Panc1 (cell line): Measurements from ENCODE around the gene POLR1C. TPM values are rescaled to one million over a fixed set of nuclear protein-coding genes. Genes with fewer than 3 reads are reported as not detected.
"Not testable (repeated sequence)": the region's sequence is repeated elsewhere in the genome, so short reads cannot be mapped to it uniquely, and the experiment has no call there.

Experiments
- ATAC-seq: fragments of 200-7000 bp; cut with Tn5 transposase; 2 replicates; pipeline ENCODE4 v1.9.1; 2020; ENCODE audit warnings: mild to moderate bottlenecking, moderate library complexity
- Bru-seq: library from RNA; stranded (reverse); fragments of 400-500 nt; gene quantifications from one replicate; lab custom pipeline; 2021; lab: Mats Ljungman, UMichigan
- BruChase-seq, 2 experiments: library from RNA; stranded (reverse); fragments of 400-500 nt; gene quantifications; one replicate each; lab custom pipeline; 2021; lab: Mats Ljungman, UMichigan
- BruUV-seq: library from RNA; stranded (reverse); fragments of 400-500 nt; replicated peaks from 2 replicates; lab custom pipeline; 2021; lab: Mats Ljungman, UMichigan
- CTCF ChIA-PET: fragments of 300-600 bp; sonication (Branson Sonifier 250); formaldehyde crosslinking; loops from one replicate; lab custom pipeline; 2022; ENCODE audit warnings: antibody characterized with exemption; lab: Charles Lee
- POLR2A ChIA-PET: fragments of 300-600 bp; sonication (Branson Sonifier 250); formaldehyde crosslinking; loops from one replicate; lab custom pipeline; 2022; ENCODE audit warnings: antibody characterized with exemption; lab: Charles Lee
- DNase-seq: peaks from one replicate; pipeline ENCODE4 v3.0.0-alpha.2; 2010; ENCODE audit warnings: low read depth, low spot score
- H3K27ac ChIP-seq: 2 replicates; pipeline ENCODE4 v1.5.1; 2011; ENCODE audit warnings: mild to moderate bottlenecking, low read length, inconsistent platforms
- H3K27me3 ChIP-seq: fragments of 200-500 bp; sonication (Bioruptor generic); 2 replicates; pipeline ENCODE4 v1.6.0; 2014; ENCODE audit warnings: low read length, inconsistent platforms; ENCODE audit not compliant: control insufficient read depth, insufficient read depth
- H3K36me3 ChIP-seq: fragments of 200-500 bp; sonication (Bioruptor generic); 2 replicates; pipeline ENCODE4 v1.5.1; 2014; ENCODE audit warnings: inconsistent platforms, mild to moderate bottlenecking, low read length, moderate library complexity; ENCODE audit not compliant: control insufficient read depth, insufficient read depth
- H3K4me1 ChIP-seq: 2 replicates; pipeline ENCODE4 v1.5.1; 2011; ENCODE audit warnings: inconsistent platforms, mild to moderate bottlenecking, low read length, moderate library complexity; ENCODE audit not compliant: control insufficient read depth, insufficient read depth
- H3K4me3 ChIP-seq, 2 experiments: 2 replicates each; pipeline ENCODE4 v1.5.1; 2011 to 2012; ENCODE audit warnings: low read depth in 2 of 2, low read length in 2 of 2, mild to moderate bottlenecking in 2 of 2, inconsistent platforms in 1 of 2, moderate library complexity in 1 of 2
- H3K9me3 ChIP-seq: fragments of 200-500 bp; sonication (Bioruptor generic); 2 replicates; pipeline ENCODE4 v1.5.1; 2014; ENCODE audit warnings: low read depth, mild to moderate bottlenecking, inconsistent platforms, low read length, moderate library complexity; ENCODE audit not compliant: control insufficient read depth, insufficient read depth
- CTCF ChIP-seq: fragments of 450-650 bp; IDR thresholded peaks from 2 replicates; pipeline ENCODE4 v1.5.1; 2017; ENCODE audit warnings: mild to moderate bottlenecking
- POLR2AphosphoS5 ChIP-seq: IDR thresholded peaks from 2 replicates; pipeline ENCODE4 v1.6.1; 2012; ENCODE audit warnings: mild to moderate bottlenecking, low read depth, low read length, moderate library complexity
- REST ChIP-seq, 2 experiments: IDR thresholded peaks; 2 replicates each; pipeline ENCODE4 v1.6.1; 2011 to 2012; ENCODE audit warnings: low read depth in 2 of 2, control low read depth in 1 of 2, low read length in 1 of 2, mild to moderate bottlenecking in 1 of 2, moderate library complexity in 1 of 2; ENCODE audit not compliant: insufficient read depth in 1 of 2
- SIN3A ChIP-seq: IDR thresholded peaks from 2 replicates; pipeline ENCODE4 v1.6.1; 2012; ENCODE audit warnings: low read depth, mild to moderate bottlenecking, low read length, moderate library complexity, borderline replicate concordance; ENCODE audit not compliant: insufficient read depth
- TCF7L2 ChIP-seq: IDR thresholded peaks from 2 replicates; pipeline ENCODE4 v1.6.1; 2011; ENCODE audit warnings: mild to moderate bottlenecking, low read depth, low read length, inconsistent platforms
- in situ Hi-C: cut with HindIII; loops from 2 replicates; pipeline ENCODE4 v1.10.0; 2016; ENCODE audit warnings: low sequenced_read_pairs, low pct_unique_long_range_greater_than_20kb
- intact Hi-C: fragments of 100-400 bp; cut with micrococcal nuclease; formaldehyde crosslinking; loops from one replicate; pipeline ENCODE4 v1.10.0; 2022; ENCODE audit not compliant: unreplicated experiment
- long read RNA-seq: library from polyadenylated mRNA; unstranded; transcript quantifications from one replicate; pipeline ENCODE4 v2.0.0, GENCODE V29; 2021; ENCODE audit not compliant: unreplicated experiment
- polyA plus RNA-seq: library from polyadenylated mRNA; unstranded; fragments of >200 nt; gene quantifications from one replicate; pipeline ENCODE4 v1.2.1, GENCODE V29; 2012; ENCODE audit warnings: missing spikeins; ENCODE audit not compliant: insufficient read length
- total RNA-seq: library from RNA; stranded (reverse); gene quantifications from one replicate; pipeline ENCODE4 v1.2.1, GENCODE V29; 2021; ENCODE audit not compliant: unreplicated experiment

The POLR1C gene
- total RNA-seq (65.1 TPM), Bru-seq, nascent RNA (percentile 59 among the genes with signal in this experiment), BruChase-seq, experiment 1, labeled RNA remaining after a 2-hour chase (percentile 69 among the genes with signal in this experiment), BruChase-seq, experiment 2, labeled RNA remaining after a 6-hour chase (percentile 53 among the genes with signal in this experiment)
- polyA plus RNA-seq: 33.6 TPM
- long read RNA-seq, transcript POLR1C-203 (9 exons, 1,355 nt): major isoform, 11 of 44 reads
- long read RNA-seq, partial matches to known transcripts: 10 of 44 reads
- long read RNA-seq, other reads (novel, unspliced or antisense): 22 of 44 reads

DNA sequence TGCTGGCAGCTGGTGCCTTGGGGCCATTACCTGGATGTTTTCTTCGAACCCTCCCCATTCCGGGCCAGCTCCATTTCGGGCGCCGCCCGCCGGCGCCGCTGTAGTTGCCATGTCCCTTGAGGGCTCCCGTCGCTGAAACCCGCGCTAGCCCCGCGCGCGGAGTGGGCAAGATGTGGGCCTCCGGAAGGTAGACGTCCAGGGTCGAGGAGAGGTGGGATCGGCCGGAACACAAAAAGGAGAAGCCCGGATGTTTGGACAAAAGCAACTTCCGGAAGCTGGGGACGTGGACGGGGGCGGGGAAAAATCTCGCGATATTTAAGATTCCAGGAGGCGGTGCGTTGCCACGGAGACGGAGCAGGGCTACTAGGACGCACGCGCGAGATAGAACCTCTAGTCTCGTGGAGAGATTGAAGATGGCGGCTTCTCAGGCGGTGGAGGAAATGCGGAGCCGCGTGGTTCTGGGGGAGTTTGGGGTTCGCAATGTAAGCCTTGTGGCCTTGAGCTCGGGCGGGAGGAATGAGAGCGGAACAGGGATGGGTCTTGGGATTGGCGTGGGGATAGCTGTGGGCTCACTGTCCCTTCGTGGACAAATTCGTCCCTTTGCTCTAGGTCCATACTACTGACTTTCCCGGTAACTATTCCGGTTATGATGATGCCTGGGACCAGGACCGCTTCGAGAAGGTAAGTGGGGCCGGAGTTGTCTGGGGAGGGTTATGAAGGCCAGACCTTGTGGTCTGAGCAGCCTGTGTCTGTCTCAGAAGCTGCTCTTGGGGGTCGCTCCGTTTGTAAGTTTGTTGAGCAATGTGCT lies at the start of gene POLR1C, which contains the start of gene YIPF3:
Gene POLR1C (plus strand): TSS at position 393 of the 808 bp plus-strand sequence. CDS start 21 bp downstream, at position 414.
Gene YIPF3 (minus strand): TSS at position 230 of the 808 bp plus-strand sequence. CDS start 119 bp downstream, at position 111.
- intact Hi-C loops: no loop called here
- CTCF ChIA-PET: no interaction called here

GRCh38 chr6:43467265-43467664 lies 49.6 kb upstream of the POLR1C start:
- H3K27ac ChIP-seq, H3K4me1 ChIP-seq, BruUV-seq, H3K4me3 ChIP-seq, H3K27me3 ChIP-seq, ATAC-seq, POLR2A ChIA-PET, DNase-seq, intact Hi-C loops, H3K36me3 ChIP-seq, in situ Hi-C loops, H3K9me3 ChIP-seq, CTCF ChIA-PET: not testable (repeated sequence)

More for the DNA sequence above, at the start of gene POLR1C, which contains the start of gene YIPF3:
- Histone ChIP-seq H3K4me3 (peak within 1 kb of the TSS; percentile 90 to 100), H3K9me3 (no peaks in the 10 kb centered on the region), H3K36me3 (peaks cover 25% of the 10 kb centered on the region), H3K4me1 (peaks cover 15% of the 10 kb centered on the region), H3K27me3 (no peaks in the 10 kb centered on the region), H3K27ac (peak within 1 kb of the TSS; percentile 86)
- POLR2A ChIA-PET: interaction anchor here (1.2 kb wide), 1 partner anchor 15 kb away, joined by 3 read pairs; no protein-coding TSS in a partner anchor
- peak; percentile 91 for DNase-seq
- peak; percentile 92 for ATAC-seq
- in situ Hi-C loops: no loop called here
- no peak; the same call in 1 of the 2 replicates for TF ChIP-seq TCF7L2
- TF ChIP-seq CTCF: no peak
- TF ChIP-seq SIN3A: peak; percentile 85; the same call in 1 of the 2 replicates
- TF ChIP-seq POLR2AphosphoS5: peak; percentile 98
- BruUV-seq: no TSS peak

DNA sequence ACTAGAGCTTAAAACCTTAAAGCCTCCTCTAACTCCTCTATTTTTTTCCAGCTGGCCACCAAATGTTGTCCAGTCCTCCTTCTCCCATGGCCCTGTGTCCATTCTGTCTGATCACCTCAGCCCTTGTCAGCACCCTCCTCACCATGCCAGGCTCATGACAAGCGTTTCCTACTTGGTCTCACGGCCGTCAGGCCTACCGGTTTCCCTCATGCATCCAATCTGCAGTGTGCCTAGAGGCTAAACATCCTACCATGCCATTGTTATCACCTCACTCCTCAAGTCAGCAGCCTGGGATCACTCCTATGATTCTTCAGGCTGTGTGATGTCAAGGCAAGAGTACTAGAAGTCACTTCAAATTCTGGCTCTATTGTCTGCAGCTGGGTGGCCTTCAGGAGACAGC lies 49.1 kb upstream of the POLR1C start:
- no peaks in the 10 kb centered on the region for H3K9me3 ChIP-seq
- intact Hi-C loops (no loop called here), in situ Hi-C loops (no loop called here)
- no peaks in the 10 kb centered on the region for H3K27me3 ChIP-seq
- no peaks in the 10 kb centered on the region for H3K36me3 ChIP-seq
- H3K4me3 ChIP-seq: no peak overlapping the region
- CTCF ChIA-PET: no interaction called here
- H3K27ac ChIP-seq: no peak overlapping the region
- no TSS peak for BruUV-seq
- no peak for TF ChIP-seq TCF7L2
- TF ChIP-seq SIN3A: no peak
- no peak for TF ChIP-seq POLR2AphosphoS5
- TF ChIP-seq REST (IDR thresholded peaks at IDR 0.05; ENCODE audit: insufficient read depth in 1 of 2, low read depth in 2 of 2, low read length in 1 of 2): no peak
- no peak for TF ChIP-seq CTCF
- POLR2A ChIA-PET: no interaction called here
- H3K4me1 ChIP-seq: no peaks in the 10 kb centered on the region
- DNase-seq (no peak), ATAC-seq (peak; percentile 20; the same call in 1 of the 2 replicates)
